Sigmoid colon (tissue), 7 donors: ENCODE data around the gene RAI14. TPM values are rescaled to one million over a fixed set of nuclear protein-coding genes. Genes with fewer than 3 reads are reported as not detected.
A peak's percentile ranks its signal among the peaks of the same experiment; 100 is the strongest.

ENCODE experiments used
- DNase-seq: peaks from one replicate; pipeline ENCODE4 v3.0.0-alpha.2; 2019
- H3K27ac ChIP-seq, 4 donors: fragments of 200-600 bp; sonication (generic); one replicate each; pipeline ENCODE4 v1.5.1; 2016 to 2019; ENCODE audit warnings: mild to moderate bottlenecking in 1 of 4
- H3K27me3 ChIP-seq, 3 donors: fragments of 200-600 bp; sonication (generic); one replicate each; pipeline ENCODE4 v1.5.1; 2019; ENCODE audit warnings: mild to moderate bottlenecking in 1 of 3
- H3K36me3 ChIP-seq, 4 donors: fragments of 200-600 bp; sonication (generic); one replicate each; pipeline ENCODE4 v1.5.1; 2016 to 2019
- H3K4me1 ChIP-seq, 4 donors: fragments of 200-600 bp; sonication (generic); one replicate each; pipeline ENCODE4 v1.5.1; 2017 to 2019
- H3K4me3 ChIP-seq, 4 donors: fragments of 200-600 bp; sonication (generic); one replicate each; pipeline ENCODE4 v1.5.1; 2017 to 2019; ENCODE audit warnings: mild to moderate bottlenecking in 2 of 4, moderate library complexity in 1 of 4
- H3K9me3 ChIP-seq, 4 donors: fragments of 200-600 bp in 3 of 4; sonication (generic) in 3 of 4; one replicate each; pipeline versions ENCODE4 v1.5.1 to v1.6.1; 2013 to 2019
- EP300 ChIP-seq, 4 donors: sonication (generic); formaldehyde crosslinking; IDR thresholded peaks; one replicate each; pipeline ENCODE4 v1.6.1; 2017; ENCODE audit warnings: antibody characterized with exemption in 4 of 4
- POLR2A ChIP-seq, 2 donors: fragments of 450-650 bp; IDR thresholded peaks; one replicate each; pipeline ENCODE4 v1.6.1; 2016; ENCODE audit warnings: antibody characterized with exemption in 2 of 2, mild to moderate bottlenecking in 2 of 2, moderate library complexity in 2 of 2
- POLR2AphosphoS5 ChIP-seq, 4 donors: sonication (generic); formaldehyde crosslinking; IDR thresholded peaks; one replicate each; pipeline ENCODE4 v1.6.1; 2017; ENCODE audit warnings: antibody characterized with exemption in 4 of 4
- WGBS, 2 donors: extraction: QIAGEN DNeasy Blood & Tissue Kit; methylation state at CpG; one replicate each; pipeline ENCODE4 v1.1.7; 2013; 5-methylcytosine and 5-hydroxymethylcytosine counted together
- intact Hi-C: fragments of 100-400 bp; cut with DNase I; formaldehyde crosslinking; loops from one replicate; pipeline ENCODE4 v1.15.1; 2023
- polyA plus RNA-seq, 3 donors: library from polyadenylated mRNA; stranded (reverse); fragments of 200-250 nt; gene quantifications; one replicate each; pipeline ENCODE4 v1.2.3, GENCODE V29; 2013
- total RNA-seq, 4 donors: library from RNA; depleted of rRNA; stranded (reverse); fragments of >200 nt; gene quantifications; one replicate each; pipeline ENCODE4 v1.1.0, GENCODE V29; 2016
- TF ChIP-seq, protein P1 (sequence below), 4 experiments: fragments of 450-650 bp in 3 of 4; fragments of 200-600 bp in 1 of 4; IDR thresholded peaks; one replicate each; pipeline ENCODE4 v1.5.1; 2016 to 2019; ENCODE audit warnings: antibody characterized with exemption in 4 of 4, mild to moderate bottlenecking in 3 of 4, moderate library complexity in 2 of 4
- donor health status: healthy with polysubstance abuse.
- donor health status: Bipolar disorder and iron deficiency.
- donor health status: healthy.

The RAI14 gene
- total and polyA plus RNA-seq, 7 donors: 6.7 to 89.5 (median 23.4) TPM

DNA sequence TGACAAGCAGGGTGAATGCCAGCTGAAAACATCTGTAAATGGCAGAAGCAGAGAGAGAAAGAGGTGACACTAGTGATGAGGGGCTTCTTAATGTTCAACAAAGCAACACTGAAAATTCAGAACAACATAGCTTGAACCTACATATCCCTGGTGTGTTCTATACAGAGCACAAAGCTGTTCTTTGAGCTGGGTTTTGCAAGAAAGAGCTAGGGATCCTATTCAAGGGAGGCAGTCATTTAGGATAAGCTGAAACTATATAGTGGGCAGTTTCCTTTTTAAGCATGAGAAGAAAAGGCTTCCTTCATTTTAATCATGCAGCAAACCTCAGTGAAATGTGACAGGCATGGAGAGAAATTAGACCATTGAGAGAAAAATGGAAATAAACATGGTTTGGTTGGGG is 45.6 kb upstream of the RAI14 start:
- no peak for DNase-seq
- H3K27me3 ChIP-seq: no peaks in the 10 kb centered on the region
- H3K4me3 ChIP-seq: no peak overlapping the region
- H3K36me3 ChIP-seq: no peaks in the 10 kb centered on the region
- peak overlapping the region in 1 of 4 donors; percentile 82 for H3K27ac ChIP-seq
- H3K4me1 ChIP-seq: peaks cover 0 to 29% (median 14%) of the 10 kb centered on the region in 4 donors
- no peaks in the 10 kb centered on the region for H3K9me3 ChIP-seq
- TF ChIP-seq, protein P1, sequence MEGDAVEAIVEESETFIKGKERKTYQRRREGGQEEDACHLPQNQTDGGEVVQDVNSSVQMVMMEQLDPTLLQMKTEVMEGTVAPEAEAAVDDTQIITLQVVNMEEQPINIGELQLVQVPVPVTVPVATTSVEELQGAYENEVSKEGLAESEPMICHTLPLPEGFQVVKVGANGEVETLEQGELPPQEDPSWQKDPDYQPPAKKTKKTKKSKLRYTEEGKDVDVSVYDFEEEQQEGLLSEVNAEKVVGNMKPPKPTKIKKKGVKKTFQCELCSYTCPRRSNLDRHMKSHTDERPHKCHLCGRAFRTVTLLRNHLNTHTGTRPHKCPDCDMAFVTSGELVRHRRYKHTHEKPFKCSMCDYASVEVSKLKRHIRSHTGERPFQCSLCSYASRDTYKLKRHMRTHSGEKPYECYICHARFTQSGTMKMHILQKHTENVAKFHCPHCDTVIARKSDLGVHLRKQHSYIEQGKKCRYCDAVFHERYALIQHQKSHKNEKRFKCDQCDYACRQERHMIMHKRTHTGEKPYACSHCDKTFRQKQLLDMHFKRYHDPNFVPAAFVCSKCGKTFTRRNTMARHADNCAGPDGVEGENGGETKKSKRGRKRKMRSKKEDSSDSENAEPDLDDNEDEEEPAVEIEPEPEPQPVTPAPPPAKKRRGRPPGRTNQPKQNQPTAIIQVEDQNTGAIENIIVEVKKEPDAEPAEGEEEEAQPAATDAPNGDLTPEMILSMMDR (IDR thresholded peaks at IDR 0.05): no peak
- TF ChIP-seq EP300 (IDR thresholded peaks at IDR 0.05): no peak
- TF ChIP-seq POLR2A (IDR thresholded peaks at IDR 0.05): no peak
- no peak for TF ChIP-seq POLR2AphosphoS5 (IDR thresholded peaks at IDR 0.05)
- intact Hi-C loops: loop anchor here (5.0 kb wide), 1 partner anchor 42 kb away; no protein-coding TSS in a partner anchor

DNA sequence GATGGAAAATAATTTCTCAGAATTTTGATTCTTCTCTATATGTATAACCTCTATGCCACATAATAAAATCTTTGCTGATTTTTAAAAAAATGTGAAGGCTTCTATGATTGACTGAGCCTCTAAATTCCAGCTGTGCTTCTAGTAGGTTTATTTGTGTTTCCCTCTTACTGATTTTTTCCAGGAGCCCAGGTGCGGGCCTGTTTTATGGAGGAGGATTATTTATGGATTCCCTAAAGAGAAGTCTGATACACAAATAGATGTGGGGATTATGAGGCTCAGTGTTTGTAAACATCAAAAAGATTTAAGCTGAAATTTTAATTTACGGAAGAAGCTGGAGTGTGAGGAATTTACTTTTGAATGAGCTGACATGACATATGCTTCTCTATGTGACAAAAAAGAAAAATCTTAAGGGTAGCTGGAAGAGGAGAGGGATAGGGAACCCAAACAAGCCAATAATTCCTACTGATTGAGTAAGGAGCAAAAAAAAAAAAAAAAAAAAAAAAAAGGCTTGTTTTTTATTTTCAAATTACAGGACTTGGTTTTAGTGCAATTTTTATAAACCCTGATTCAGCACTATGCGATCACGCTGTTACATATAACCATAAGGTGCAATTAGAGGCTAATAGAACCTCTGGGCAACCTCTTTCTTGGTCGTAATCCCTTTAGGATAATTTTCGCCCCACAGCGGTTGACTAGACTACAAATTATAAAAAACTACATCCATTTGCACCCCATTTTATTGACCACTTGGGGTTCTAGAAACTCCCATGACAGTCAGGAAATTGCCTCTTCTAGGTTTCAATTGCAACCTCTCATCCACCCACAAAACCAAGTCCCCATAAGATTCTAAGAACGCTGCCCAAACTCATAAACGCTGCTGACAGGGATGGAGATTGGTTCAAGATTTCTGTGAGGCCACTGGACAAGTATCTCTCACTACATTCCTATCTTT is 44.4 kb upstream of the RAI14 start:
- no peaks in the 10 kb centered on the region for H3K36me3 ChIP-seq
- H3K4me3 ChIP-seq: no peak overlapping the region
- H3K4me1 ChIP-seq: peaks cover 0 to 29% (median 14%) of the 10 kb centered on the region in 4 donors
- no peak overlapping the region for H3K27ac ChIP-seq
- intact Hi-C loops: loop anchor here (5.0 kb wide), 1 partner anchor 41 kb away; no protein-coding TSS in a partner anchor
- 93 to 94% methylated on average over 9 of the region's 9 CpGs for WGBS, 2 donors
- H3K27me3 ChIP-seq: no peaks in the 10 kb centered on the region
- no peak for DNase-seq
- H3K9me3 ChIP-seq: no peaks in the 10 kb centered on the region
- TF ChIP-seq EP300 (IDR thresholded peaks at IDR 0.05): no peak
- TF ChIP-seq POLR2AphosphoS5 (IDR thresholded peaks at IDR 0.05): no peak

DNA sequence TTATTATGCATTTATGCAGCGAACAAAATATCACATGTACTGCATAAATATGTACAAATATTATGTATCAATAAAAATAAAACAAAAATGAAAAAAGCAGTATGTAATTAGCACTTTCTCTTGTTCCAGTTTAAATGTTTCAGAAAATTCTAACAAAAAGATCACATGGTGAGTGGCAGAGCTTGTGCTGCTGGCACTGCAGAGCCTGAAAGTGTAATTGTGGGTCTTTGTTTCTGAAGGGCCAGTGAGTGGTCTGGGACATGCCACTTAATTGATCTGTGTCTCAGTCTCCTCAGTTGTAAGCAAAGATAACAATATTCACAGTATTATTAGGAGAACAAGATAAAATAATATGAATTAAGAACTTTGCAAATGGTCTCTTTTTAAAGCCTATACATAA is 39.5 kb upstream of the RAI14 start:
- H3K9me3 ChIP-seq: no peaks in the 10 kb centered on the region
- 90 to 93% methylated on average over 1 of the region's 1 CpG for WGBS, 2 donors
- intact Hi-C loops: no loop called here
- H3K27ac ChIP-seq: no peak overlapping the region
- peaks cover 0 to 2% (median under 1%) of the 10 kb centered on the region in 4 donors for H3K4me1 ChIP-seq
- TF ChIP-seq POLR2AphosphoS5 (IDR thresholded peaks at IDR 0.05) (no peak), POLR2A (IDR thresholded peaks at IDR 0.05) (no peak), EP300 (IDR thresholded peaks at IDR 0.05) (no peak)
- TF ChIP-seq, protein P1 (IDR thresholded peaks at IDR 0.05): no peak
- DNase-seq: no peak
- no peaks in the 10 kb centered on the region for H3K36me3 ChIP-seq
- H3K27me3 ChIP-seq: no peaks in the 10 kb centered on the region
- no peak overlapping the region for H3K4me3 ChIP-seq

DNA sequence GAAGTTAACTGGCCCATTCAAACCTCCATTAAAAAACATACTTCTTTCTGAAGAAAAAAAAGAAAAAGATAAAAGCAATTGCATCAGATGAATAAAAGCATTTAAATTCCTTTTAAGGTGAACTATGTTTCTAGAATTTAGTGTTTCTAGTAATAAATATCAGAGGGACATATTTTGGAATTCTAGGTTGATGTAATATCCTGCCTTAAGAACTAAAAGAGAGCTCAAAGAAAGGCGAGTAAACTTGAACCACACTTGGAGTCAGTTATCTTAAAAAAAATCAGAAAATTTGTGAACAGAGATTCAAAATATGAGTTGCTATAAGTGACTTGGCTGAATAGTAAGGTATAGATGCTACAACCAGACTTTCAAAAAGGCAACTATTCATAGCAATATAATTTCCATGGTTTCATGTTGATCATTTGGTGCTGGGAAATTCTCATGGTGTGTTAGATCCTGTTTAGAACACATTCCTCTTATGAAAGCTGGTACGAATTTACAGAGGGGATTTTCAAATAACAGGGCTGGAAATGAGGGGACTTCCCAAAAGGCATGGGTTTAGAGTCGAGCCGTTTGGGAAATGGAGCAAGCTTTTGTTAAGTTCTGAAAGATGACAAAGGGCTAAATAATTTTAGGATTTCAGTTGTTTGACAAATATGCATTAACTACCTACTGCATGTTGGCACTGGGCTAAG is 37.6 kb upstream of the RAI14 start:
- Histone ChIP-seq H3K4me3 (no peak overlapping the region), H3K36me3 (no peaks in the 10 kb centered on the region), H3K9me3 (no peaks in the 10 kb centered on the region), H3K27me3 (no peaks in the 10 kb centered on the region), H3K27ac (no peak overlapping the region), H3K4me1 (peaks cover 0 to 12% (median 4%) of the 10 kb centered on the region in 4 donors)
- WGBS, 2 donors: 77 to 83% methylated on average over 4 of the region's 4 CpGs
- intact Hi-C loops: no loop called here
- no peak for DNase-seq
- TF ChIP-seq EP300 (IDR thresholded peaks at IDR 0.05) (no peak), POLR2A (IDR thresholded peaks at IDR 0.05) (no peak)

DNA sequence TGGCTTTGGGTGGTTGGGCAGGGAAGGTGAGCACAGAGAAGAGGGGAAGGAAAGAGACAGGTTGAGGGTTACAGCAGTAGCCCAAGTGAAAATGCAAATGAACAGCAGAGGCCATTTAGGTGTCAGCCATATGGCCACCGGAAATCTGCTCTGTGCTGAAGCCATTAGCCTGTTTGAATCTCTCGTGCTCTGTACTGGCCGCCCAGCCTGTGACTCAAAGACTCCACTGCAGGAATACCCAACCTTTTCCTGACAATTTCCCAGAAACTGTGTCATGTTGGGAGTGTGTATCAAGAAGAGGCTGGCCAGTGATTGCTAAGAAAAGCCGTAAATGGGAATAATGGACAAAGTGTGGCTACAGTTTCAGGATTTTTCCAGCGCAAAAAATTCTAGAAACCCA is 35.9 kb upstream of the RAI14 start:
- Histone ChIP-seq H3K36me3 (no peaks in the 10 kb centered on the region), H3K27ac (no peak overlapping the region), H3K9me3 (no peaks in the 10 kb centered on the region), H3K4me1 (peaks cover 0 to 12% (median 4%) of the 10 kb centered on the region in 4 donors), H3K4me3 (no peak overlapping the region), H3K27me3 (no peaks in the 10 kb centered on the region)
- 95% methylated on average over 5 of the region's 5 CpGs for WGBS, 2 donors
- TF ChIP-seq, protein P1 (IDR thresholded peaks at IDR 0.05): no peak
- TF ChIP-seq POLR2AphosphoS5 (IDR thresholded peaks at IDR 0.05): peak in 1 of 4 donors; percentile 44
- TF ChIP-seq EP300 (IDR thresholded peaks at IDR 0.05): peak in 1 of 4 donors; percentile 31
- no peak for TF ChIP-seq POLR2A (IDR thresholded peaks at IDR 0.05)
- intact Hi-C loops: no loop called here
- no peak for DNase-seq
